Skin of body (tissue), 1 donor: ENCODE measurements around the gene TC2N. TPM values are rescaled to one million over a fixed set of nuclear protein-coding genes. Genes with fewer than 3 reads are reported as not detected.

Experiments used
- total RNA-seq: library from RNA; depleted of rRNA; stranded (reverse); fragments of >200 nt; gene quantifications from one replicate; pipeline ENCODE4 v1.2.3, GENCODE V29; 2014

TC2N gene
- total RNA-seq, 1 donor from 2014 or later = 20.2 TPM

Other genes starting within 250 kb of the TC2N start
- 0.89 TPM for gene CATSPERB, start 135.4 kb downstream of the TC2N start, total RNA-seq
- gene FBLN5, start 80.2 kb upstream of the TC2N start, total RNA-seq = 46.5 TPM
- 41.9 TPM for gene TRIP11, start 172.5 kb upstream of the TC2N start, total RNA-seq
- gene ATXN3, start 239.0 kb upstream of the TC2N start, total RNA-seq = 55.3 TPM